ENCODE data around the gene CFAP54.

DNA sequence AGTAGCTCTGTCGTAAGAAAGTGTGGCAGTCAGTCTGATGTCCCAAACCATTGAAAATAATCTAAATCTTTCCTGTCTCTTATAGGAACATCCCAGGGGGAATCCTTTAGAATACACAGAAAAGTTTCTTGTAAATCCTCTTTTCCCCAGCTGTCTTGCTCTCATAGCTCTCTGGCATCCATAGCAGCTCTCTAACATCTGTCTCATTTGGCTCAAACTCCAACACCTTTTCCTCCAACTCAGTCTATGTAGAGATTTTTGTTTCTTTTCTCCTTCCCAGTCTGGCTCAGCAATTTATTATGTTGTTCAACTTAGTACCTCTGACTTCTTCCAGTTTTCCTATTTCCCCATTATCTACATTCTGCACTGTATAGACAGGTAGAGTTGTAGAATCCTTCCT is 333.3 kb downstream of the CFAP54 start:
- TF ChIP-seq, protein P1, sequence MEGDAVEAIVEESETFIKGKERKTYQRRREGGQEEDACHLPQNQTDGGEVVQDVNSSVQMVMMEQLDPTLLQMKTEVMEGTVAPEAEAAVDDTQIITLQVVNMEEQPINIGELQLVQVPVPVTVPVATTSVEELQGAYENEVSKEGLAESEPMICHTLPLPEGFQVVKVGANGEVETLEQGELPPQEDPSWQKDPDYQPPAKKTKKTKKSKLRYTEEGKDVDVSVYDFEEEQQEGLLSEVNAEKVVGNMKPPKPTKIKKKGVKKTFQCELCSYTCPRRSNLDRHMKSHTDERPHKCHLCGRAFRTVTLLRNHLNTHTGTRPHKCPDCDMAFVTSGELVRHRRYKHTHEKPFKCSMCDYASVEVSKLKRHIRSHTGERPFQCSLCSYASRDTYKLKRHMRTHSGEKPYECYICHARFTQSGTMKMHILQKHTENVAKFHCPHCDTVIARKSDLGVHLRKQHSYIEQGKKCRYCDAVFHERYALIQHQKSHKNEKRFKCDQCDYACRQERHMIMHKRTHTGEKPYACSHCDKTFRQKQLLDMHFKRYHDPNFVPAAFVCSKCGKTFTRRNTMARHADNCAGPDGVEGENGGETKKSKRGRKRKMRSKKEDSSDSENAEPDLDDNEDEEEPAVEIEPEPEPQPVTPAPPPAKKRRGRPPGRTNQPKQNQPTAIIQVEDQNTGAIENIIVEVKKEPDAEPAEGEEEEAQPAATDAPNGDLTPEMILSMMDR (conservative IDR thresholded peaks at IDR 0.05 in 1 of 2, IDR thresholded peaks at IDR 0.05 in 1 of 2; ENCODE audit: extremely low read depth in 1 of 2, insufficient read depth in 1 of 2, low read depth in 1 of 2, low read length in 2 of 2): no peak
- TF ChIP-seq EZH2 (IDR thresholded peaks at IDR 0.05; ENCODE audit: borderline replicate concordance, low read length): no peak

All from mammary epithelial cell (primary cell).